ENCODE results near the gene MRFAP1L1.

The MRFAP1L1 gene

GRCh38 chr4:6734165-6734786 is 24.6 kb upstream of the MRFAP1L1 start:
- ChIA-PET CTCF (interaction anchor here (2.1 to 2.5 kb wide), 2 partner anchors 13 to 139 kb away, joined by 10 to 16 read pairs; no protein-coding TSS in a partner anchor), POLR2A (no interaction called here)
- TF ChIP-seq CTCF (IDR thresholded peaks at IDR 0.05; ENCODE audit: control extremely low read depth, extremely low read depth, low read depth, missing control alignments): no peak
- no peak for DNase-seq (ENCODE audit: extremely low spot score)

GRCh38 chr4:6733358-6734164 is 23.9 kb upstream of the MRFAP1L1 start:
- DNase-seq (ENCODE audit: extremely low spot score): no peak
- CTCF ChIA-PET: interaction anchor here (1.1 to 4.7 kb wide), 3 partner anchors 14 to 141 kb away, joined by 7 to 23 read pairs (median 16); no protein-coding TSS in a partner anchor
- no peak for TF ChIP-seq CTCF (IDR thresholded peaks at IDR 0.05; ENCODE audit: control extremely low read depth, extremely low read depth, low read depth, missing control alignments)
- POLR2A ChIA-PET: no interaction called here

- POLR2A ChIA-PET: no interaction called here
- CTCF ChIA-PET: interaction anchor here (1.1 to 4.7 kb wide), 2 partner anchors 13 to 142 kb away, joined by 7 to 23 read pairs; no protein-coding TSS in a partner anchor
- no peak for TF ChIP-seq CTCF (IDR thresholded peaks at IDR 0.05; ENCODE audit: control extremely low read depth, extremely low read depth, low read depth, missing control alignments)
- DNase-seq (ENCODE audit: extremely low spot score): no peak
Observed at GRCh38 chr4:6732441-6733357, 23.0 kb upstream of the MRFAP1L1 start.

- CTCF ChIA-PET: interaction anchor here (4.7 kb wide), 1 partner anchor 12 kb away, joined by 23 read pairs; no protein-coding TSS in a partner anchor
- TF ChIP-seq CTCF (IDR thresholded peaks at IDR 0.05; ENCODE audit: control extremely low read depth, extremely low read depth, low read depth, missing control alignments): no peak
- POLR2A ChIA-PET: no interaction called here
- DNase-seq (ENCODE audit: extremely low spot score): no peak
Observed at GRCh38 chr4:6731780-6732179, 22.1 kb upstream of the MRFAP1L1 start.

GRCh38 chr4:6731318-6731675 is 21.6 kb upstream of the MRFAP1L1 start:
- DNase-seq (ENCODE audit: extremely low spot score): no peak
- no peak for TF ChIP-seq CTCF (IDR thresholded peaks at IDR 0.05; ENCODE audit: control extremely low read depth, extremely low read depth, low read depth, missing control alignments)
- ChIA-PET CTCF (interaction anchor here (3.4 to 4.7 kb wide), 2 partner anchors 12 to 142 kb away, joined by 23 to 26 read pairs; no protein-coding TSS in a partner anchor), POLR2A (no interaction called here)
